ENCODE results near the gene FAM114A1. TPM values are rescaled to one million over a fixed set of nuclear protein-coding genes. Genes with fewer than 3 reads are reported as not detected.

FAM114A1 gene
- total and polyA plus RNA-seq, 2 of the 8 experiments (the other 6 are each of a cell fraction or from before 2014, with no cell fraction given), result 9.5 to 12.0 TPM

GRCh38 chr4:38831653-38832052 is 36.0 kb upstream of the FAM114A1 start:
- no peak overlapping the region for H4K91ac ChIP-seq (replicated peaks; ENCODE audit: insufficient read length, low read length)
- H3K36me3 ChIP-seq (ENCODE audit: control insufficient read depth in 2 of 4, insufficient read depth in 4 of 4, low read length in 3 of 4), result no peaks in the 10 kb centered on the region
- H2AFZ ChIP-seq (ENCODE audit: low read length), result no peak overlapping the region
- no peak overlapping the region for H2BK120ac ChIP-seq (replicated peaks; ENCODE audit: low read depth, low read length)
- no peaks in the 10 kb centered on the region for H3K27me3 ChIP-seq (replicated peaks in 1 of 4; ENCODE audit: control insufficient read depth in 3 of 4, extremely low read depth in 1 of 4, insufficient read depth in 3 of 4, low read length in 3 of 4)
- H2BK20ac ChIP-seq (ENCODE audit: low read length), result no peak overlapping the region
- H2BK12ac ChIP-seq (ENCODE audit: low read depth, low read length), result no peak overlapping the region
- H2BK5ac ChIP-seq (ENCODE audit: low read depth, low read length), result no peak overlapping the region
- no peak overlapping the region for H3K27ac ChIP-seq (ENCODE audit: low read depth, low read length)
- H2AK5ac ChIP-seq (ENCODE audit: low read depth, low read length), result no peak overlapping the region
- H3K4me1 ChIP-seq (replicated peaks in 1 of 4; ENCODE audit: control insufficient read depth in 3 of 4, insufficient read depth in 4 of 4, low read length in 3 of 4), result no peaks in the 10 kb centered on the region
- FAIRE-seq (no peak), DNase-seq (ENCODE audit: low read depth in 1 of 2, low spot score in 2 of 2) (no peak)
- H3K18ac ChIP-seq (ENCODE audit: extremely low read depth, low read length), result no peak overlapping the region
- no peak overlapping the region for H3K4me2 ChIP-seq (ENCODE audit: insufficient read depth in 1 of 2, low read depth in 2 of 2, low read length in 2 of 2)
- H3K79me1 ChIP-seq (ENCODE audit: low read depth, low read length), result no peaks in the 10 kb centered on the region
- no peak overlapping the region for H4K5ac ChIP-seq (ENCODE audit: insufficient read length, low read depth, low read length)
- no peak overlapping the region for H3K56ac ChIP-seq (replicated peaks; ENCODE audit: insufficient read length, low read depth, low read length)
- H3K14ac ChIP-seq (ENCODE audit: insufficient read length), result no peak overlapping the region
- H3K23ac ChIP-seq (ENCODE audit: insufficient read length), result no peak overlapping the region
- no peaks in the 10 kb centered on the region for H3K23me2 ChIP-seq (ENCODE audit: low read depth, low read length)
- no peaks in the 10 kb centered on the region for H4K20me1 ChIP-seq (replicated peaks in 1 of 2; ENCODE audit: control insufficient read depth in 1 of 2, insufficient read depth in 2 of 2, low read length in 2 of 2)
- no peaks in the 10 kb centered on the region for H3K79me2 ChIP-seq (ENCODE audit: control insufficient read depth in 1 of 2, insufficient read depth in 2 of 2, low read length in 2 of 2)
- no peak overlapping the region for H3K4me3 ChIP-seq (ENCODE audit: extremely low read depth in 1 of 4, insufficient read depth in 2 of 4, low read depth in 3 of 4, low read length in 4 of 4)
- CTCF ChIA-PET (ENCODE audit: partially characterized antibody), result interaction anchor here (0.8 to 2.8 kb wide), 4 partner anchors 10 to 71 kb away, joined by 4 to 8 read pairs (median 6); no protein-coding TSS in a partner anchor
- POLR2A ChIA-PET (ENCODE audit: partially characterized antibody), result no interaction called here
- no peaks in the 10 kb centered on the region for H3K9me3 ChIP-seq (ENCODE audit: insufficient read depth in 2 of 2, low read depth in 1 of 2, low read length in 1 of 2)
- no peak overlapping the region for H2BK15ac ChIP-seq (ENCODE audit: low read length)
- H4K8ac ChIP-seq (ENCODE audit: extremely low read depth, insufficient read depth, low read length), result no peak overlapping the region
- H3K9ac ChIP-seq (replicated peaks in 1 of 4; ENCODE audit: extremely low read depth in 1 of 4, low read depth in 3 of 4, low read length in 3 of 4), result no peak overlapping the region
- TF ChIP-seq ATF3 (IDR thresholded peaks at IDR 0.05; ENCODE audit: insufficient read depth, low read depth, low read length), result no peak
- TF ChIP-seq NRF1 (IDR thresholded peaks at IDR 0.05; ENCODE audit: low read depth, low read length), result no peak
- no peak overlapping the region for H3K4ac ChIP-seq (replicated peaks; ENCODE audit: insufficient read length, low read depth, low read length)

All from H1 (cell line).